Measurements from ENCODE around the gene KLHDC10.
"Not testable (repeated sequence)": the region's sequence is repeated elsewhere in the genome, so short reads cannot be mapped to it uniquely, and the experiment has no call there.

KLHDC10 gene

GRCh38 chr7:130071701-130072622 is 1.6 kb downstream of the KLHDC10 start:
- DNase-seq (ENCODE audit: insufficient read length, low spot score) (peak; percentile 64), FAIRE-seq (no peak)

GRCh38 chr7:130079846-130080394 is 9.6 kb downstream of the KLHDC10 start:
- DNase-seq (ENCODE audit: insufficient read length, low spot score): no peak
- FAIRE-seq: no peak

- FAIRE-seq: not testable (repeated sequence)
Measured at GRCh38 chr7:130083497-130083896, 13.2 kb downstream of the KLHDC10 start.

GRCh38 chr7:130084037-130084875 is 13.9 kb downstream of the KLHDC10 start:
- no peak for FAIRE-seq

More at GRCh38 chr7:130083497-130083896, 13.2 kb downstream of the KLHDC10 start:
- DNase-seq (ENCODE audit: insufficient read length, low spot score): not testable (repeated sequence)

GRCh38 chr7:130085235-130085634 is 14.9 kb downstream of the KLHDC10 start:
- not testable (repeated sequence) for DNase-seq (ENCODE audit: insufficient read length, low spot score); FAIRE-seq

More at GRCh38 chr7:130084037-130084875, 13.9 kb downstream of the KLHDC10 start:
- DNase-seq (ENCODE audit: insufficient read length, low spot score): no peak

- no peak for FAIRE-seq
- no peak for DNase-seq (ENCODE audit: insufficient read length, low spot score)
Measured at GRCh38 chr7:130086938-130087337, 16.6 kb downstream of the KLHDC10 start.

- DNase-seq (ENCODE audit: insufficient read length, low spot score): no peak
- FAIRE-seq: no peak
Measured at GRCh38 chr7:130087364-130087763, 17.0 kb downstream of the KLHDC10 start.

GRCh38 chr7:130090745-130091532 is 20.6 kb downstream of the KLHDC10 start:
- FAIRE-seq (no peak), DNase-seq (ENCODE audit: insufficient read length, low spot score) (no peak)

- DNase-seq (ENCODE audit: insufficient read length, low spot score) (no peak), FAIRE-seq (no peak)
Measured at GRCh38 chr7:130091999-130092398, 21.7 kb downstream of the KLHDC10 start.

- no peak for DNase-seq (ENCODE audit: insufficient read length, low spot score)
- no peak for FAIRE-seq
Measured at GRCh38 chr7:130092598-130092997, 22.3 kb downstream of the KLHDC10 start.

GRCh38 chr7:130095812-130096211 is 25.5 kb downstream of the KLHDC10 start:
- FAIRE-seq: no peak
- DNase-seq (ENCODE audit: insufficient read length, low spot score): peak; percentile 20

- DNase-seq (ENCODE audit: insufficient read length, low spot score) (peak; percentile 7), FAIRE-seq (no peak)
Measured at GRCh38 chr7:130096243-130096827, 26.0 kb downstream of the KLHDC10 start.

GRCh38 chr7:130099331-130099730 is 29.0 kb downstream of the KLHDC10 start:
- DNase-seq (ENCODE audit: insufficient read length, low spot score) (no peak), FAIRE-seq (no peak)

GRCh38 chr7:130102588-130102987 is 32.3 kb downstream of the KLHDC10 start:
- no peak for FAIRE-seq
- no peak for DNase-seq (ENCODE audit: insufficient read length, low spot score)

- no peak for FAIRE-seq
- no peak for DNase-seq (ENCODE audit: insufficient read length, low spot score)
Measured at GRCh38 chr7:130107949-130108674, 37.8 kb downstream of the KLHDC10 start.

GRCh38 chr7:130108809-130109208 is 38.5 kb downstream of the KLHDC10 start:
- DNase-seq (ENCODE audit: insufficient read length, low spot score) (no peak), FAIRE-seq (no peak)

- no peak for FAIRE-seq
- DNase-seq (ENCODE audit: insufficient read length, low spot score): no peak
Measured at GRCh38 chr7:130112093-130112492, 41.8 kb downstream of the KLHDC10 start.

- FAIRE-seq (no peak), DNase-seq (ENCODE audit: insufficient read length, low spot score) (no peak)
Measured at GRCh38 chr7:130112662-130113425, 42.5 kb downstream of the KLHDC10 start.
